Endodermal cell (in vitro differentiated cells): ENCODE data around the gene DLGAP1. TPM values are rescaled to one million over a fixed set of nuclear protein-coding genes. Genes with fewer than 3 reads are reported as not detected.

Experiments
- DNase-seq: peaks from one replicate; pipeline ENCODE4 v3.0.0-alpha.2; 2017
- H3K27ac ChIP-seq: 2 replicates; pipeline ENCODE4 v1.5.1; 2013; ENCODE audit warnings: mild to moderate bottlenecking, low read depth, low read length, moderate library complexity
- H3K27me3 ChIP-seq: 2 replicates; pipeline ENCODE4 v1.6.1; 2013; ENCODE audit warnings: mild to moderate bottlenecking, low read length, moderate library complexity; ENCODE audit not compliant: insufficient read depth, control insufficient read depth, poor library complexity, severe bottlenecking
- H3K36me3 ChIP-seq: 2 replicates; pipeline ENCODE4 v1.7.0; 2013; ENCODE audit warnings: mild to moderate bottlenecking, low read length, moderate library complexity; ENCODE audit not compliant: control insufficient read depth, insufficient read depth
- H3K4me1 ChIP-seq: one replicate; pipeline ENCODE4 v1.7.0; 2013; ENCODE audit warnings: low read length; ENCODE audit not compliant: control insufficient read depth, insufficient read depth
- H3K4me3 ChIP-seq: 2 replicates; pipeline ENCODE4 v1.5.1; 2013; ENCODE audit warnings: mild to moderate bottlenecking, low read length, moderate library complexity
- H3K9ac ChIP-seq: 2 replicates; pipeline ENCODE4 v1.6.1; 2013; ENCODE audit warnings: mild to moderate bottlenecking, low read length, moderate library complexity; ENCODE audit not compliant: poor library complexity, severe bottlenecking; ENCODE audit errors: extremely low read depth
- H3K9me3 ChIP-seq: 2 replicates; pipeline ENCODE4 v1.6.1; 2013; ENCODE audit warnings: mild to moderate bottlenecking, low read length, moderate library complexity; ENCODE audit not compliant: control insufficient read depth
- H3K27ac Mint-ChIP-seq: 2 replicates; pipeline ENCODE4 v1.8.0; 2020; ENCODE audit warnings: mixed read lengths
- H3K27me3 Mint-ChIP-seq: 2 replicates; pipeline ENCODE4 v1.8.0; 2021; ENCODE audit warnings: mild to moderate bottlenecking, mixed read lengths; ENCODE audit not compliant: insufficient read depth
- H3K36me3 Mint-ChIP-seq: 2 replicates; pipeline ENCODE4 v1.8.0; 2020; ENCODE audit warnings: low read depth, mixed read lengths
- H3K4me1 Mint-ChIP-seq: 2 replicates; pipeline ENCODE4 v1.8.0; 2020; ENCODE audit warnings: mixed read lengths
- H3K4me3 Mint-ChIP-seq: 2 replicates; pipeline ENCODE4 v1.8.0; 2020; ENCODE audit warnings: mild to moderate bottlenecking, moderate library complexity, mixed read lengths
- H3K9me3 Mint-ChIP-seq: 2 replicates; pipeline ENCODE4 v1.8.0; 2020; ENCODE audit warnings: mild to moderate bottlenecking, mixed read lengths
- WGBS, 2 experiments: methylation state at CpG; one replicate each; pipeline versions ENCODE4 v1.1.5 to v1.1.7; 2013; ENCODE audit warnings: missing lambda C conversion rate in 2 of 2, mixed read lengths in 1 of 2; ENCODE audit not compliant: insufficient coverage in 1 of 2, insufficient read length in 1 of 2; 5-methylcytosine and 5-hydroxymethylcytosine counted together
- total RNA-seq, 2 donors: library from RNA; stranded (reverse); fragmentation: NEBNext Ultra II Directional in 1 of 2; extraction: Animal tissue kit (Norgen Biotek cat#: 25700) in 1 of 2; gene quantifications; 2 replicates in 1 of 2; 3 replicates in 1 of 2; pipeline ENCODE4 v1.2.1, GENCODE V29; 2021
- TF ChIP-seq, protein P1 (sequence below): fragments of 200-600 bp; sonication (generic); conservative IDR thresholded peaks from 2 replicates; pipeline ENCODE4 v1.5.0; 2021; ENCODE audit warnings: antibody characterized with exemption, mild to moderate bottlenecking

DLGAP1 gene
- total RNA-seq, 2 donors from 2014 or later = 11.5 to 21.5 TPM

- Mint-ChIP-seq H3K9me3 (peaks cover 1% of the 10 kb centered on the region), H3K4me1 (peaks cover 30% of the 10 kb centered on the region), H3K27ac (no peak overlapping the region), H3K27me3 (no peaks in the 10 kb centered on the region), H3K4me3 (no peak overlapping the region), H3K36me3 (peaks cover 8% of the 10 kb centered on the region)
- Histone ChIP-seq H3K9ac (no peak overlapping the region), H3K9me3 (no peaks in the 10 kb centered on the region), H3K4me1 (no peaks in the 10 kb centered on the region), H3K36me3 (no peaks in the 10 kb centered on the region), H3K27me3 (no peaks in the 10 kb centered on the region), H3K27ac (no peak overlapping the region), H3K4me3 (no peak overlapping the region)
- WGBS, 2 experiments = 65 to 95% methylated on average over 2 to 3 of the region's 3 CpGs
- no peak for DNase-seq
- TF ChIP-seq, protein P1, sequence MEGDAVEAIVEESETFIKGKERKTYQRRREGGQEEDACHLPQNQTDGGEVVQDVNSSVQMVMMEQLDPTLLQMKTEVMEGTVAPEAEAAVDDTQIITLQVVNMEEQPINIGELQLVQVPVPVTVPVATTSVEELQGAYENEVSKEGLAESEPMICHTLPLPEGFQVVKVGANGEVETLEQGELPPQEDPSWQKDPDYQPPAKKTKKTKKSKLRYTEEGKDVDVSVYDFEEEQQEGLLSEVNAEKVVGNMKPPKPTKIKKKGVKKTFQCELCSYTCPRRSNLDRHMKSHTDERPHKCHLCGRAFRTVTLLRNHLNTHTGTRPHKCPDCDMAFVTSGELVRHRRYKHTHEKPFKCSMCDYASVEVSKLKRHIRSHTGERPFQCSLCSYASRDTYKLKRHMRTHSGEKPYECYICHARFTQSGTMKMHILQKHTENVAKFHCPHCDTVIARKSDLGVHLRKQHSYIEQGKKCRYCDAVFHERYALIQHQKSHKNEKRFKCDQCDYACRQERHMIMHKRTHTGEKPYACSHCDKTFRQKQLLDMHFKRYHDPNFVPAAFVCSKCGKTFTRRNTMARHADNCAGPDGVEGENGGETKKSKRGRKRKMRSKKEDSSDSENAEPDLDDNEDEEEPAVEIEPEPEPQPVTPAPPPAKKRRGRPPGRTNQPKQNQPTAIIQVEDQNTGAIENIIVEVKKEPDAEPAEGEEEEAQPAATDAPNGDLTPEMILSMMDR = no peak
Measured at GRCh38 chr18:3560755-3561154, 894.4 kb downstream of the DLGAP1 start.

GRCh38 chr18:3554811-3555427 lies 900.2 kb downstream of the DLGAP1 start:
- TF ChIP-seq, protein P1 = no peak
- Histone ChIP-seq H3K4me3 (peak overlapping the region; percentile 67), H3K9me3 (no peaks in the 10 kb centered on the region), H3K27ac (peak overlapping the region; percentile 57), H3K4me1 (no peaks in the 10 kb centered on the region), H3K9ac (peak overlapping the region; percentile 58), H3K36me3 (no peaks in the 10 kb centered on the region), H3K27me3 (no peaks in the 10 kb centered on the region)
- Mint-ChIP-seq H3K27ac (peak overlapping the region; percentile 88), H3K9me3 (peaks cover 2% of the 10 kb centered on the region), H3K4me1 (peaks cover 36% of the 10 kb centered on the region), H3K27me3 (no peaks in the 10 kb centered on the region), H3K36me3 (peaks cover 4% of the 10 kb centered on the region), H3K4me3 (peak overlapping the region; percentile 41)
- WGBS, 2 experiments = 0% methylated on average over 2 of the region's 2 CpGs; no CpG with 5 or more reads in 1 of the 2 experiments
- DNase-seq = no peak

- H3K4me1 ChIP-seq = no peaks in the 10 kb centered on the region
- H3K9me3 ChIP-seq = no peaks in the 10 kb centered on the region
- 1 to 17% methylated on average over 1 to 9 of the region's 9 CpGs for WGBS, 2 experiments
- Mint-ChIP-seq H3K4me1 (peaks cover 36% of the 10 kb centered on the region), H3K27ac (peak overlapping the region; percentile 88), H3K4me3 (peak overlapping the region; percentile 41), H3K9me3 (peaks cover 2% of the 10 kb centered on the region), H3K27me3 (no peaks in the 10 kb centered on the region), H3K36me3 (peaks cover 4% of the 10 kb centered on the region)
- TF ChIP-seq, protein P1 = no peak
- peak overlapping the region; percentile 67 for H3K4me3 ChIP-seq
- H3K27me3 ChIP-seq = no peaks in the 10 kb centered on the region
- peak overlapping the region; percentile 57 for H3K27ac ChIP-seq
- peak; percentile 89 for DNase-seq
- H3K9ac ChIP-seq = peak overlapping the region; percentile 58
- no peaks in the 10 kb centered on the region for H3K36me3 ChIP-seq
Measured at GRCh38 chr18:3554091-3554601, 901.0 kb downstream of the DLGAP1 start.
